Gastroesophageal sphincter (tissue), 3 donors: ENCODE data around the gene RIMBP3C.
"Not testable (repeated sequence)": the region's sequence is repeated elsewhere in the genome, so short reads cannot be mapped to it uniquely, and the experiment has no call there.

Source experiments
- POLR2A ChIP-seq, 2 donors: fragments of 450-650 bp; IDR thresholded peaks; one replicate each; pipeline ENCODE4 v1.6.1; 2017; ENCODE audit warnings: antibody characterized with exemption in 2 of 2, mild to moderate bottlenecking in 2 of 2, moderate library complexity in 1 of 2
- POLR2AphosphoS5 ChIP-seq: sonication (generic); formaldehyde crosslinking; IDR thresholded peaks from one replicate; pipeline ENCODE4 v1.6.1; 2017; ENCODE audit warnings: antibody characterized with exemption
- TF ChIP-seq, protein P1 (sequence below), 4 experiments: fragments of 200-600 bp in 2 of 4; fragments of 450-650 bp in 2 of 4; sonication (generic) in 1 of 4; IDR thresholded peaks; one replicate each; pipeline ENCODE4 v1.5.1; 2017 to 2019; ENCODE audit warnings: antibody characterized with exemption in 4 of 4, mild to moderate bottlenecking in 2 of 4, moderate library complexity in 2 of 4

DNA sequence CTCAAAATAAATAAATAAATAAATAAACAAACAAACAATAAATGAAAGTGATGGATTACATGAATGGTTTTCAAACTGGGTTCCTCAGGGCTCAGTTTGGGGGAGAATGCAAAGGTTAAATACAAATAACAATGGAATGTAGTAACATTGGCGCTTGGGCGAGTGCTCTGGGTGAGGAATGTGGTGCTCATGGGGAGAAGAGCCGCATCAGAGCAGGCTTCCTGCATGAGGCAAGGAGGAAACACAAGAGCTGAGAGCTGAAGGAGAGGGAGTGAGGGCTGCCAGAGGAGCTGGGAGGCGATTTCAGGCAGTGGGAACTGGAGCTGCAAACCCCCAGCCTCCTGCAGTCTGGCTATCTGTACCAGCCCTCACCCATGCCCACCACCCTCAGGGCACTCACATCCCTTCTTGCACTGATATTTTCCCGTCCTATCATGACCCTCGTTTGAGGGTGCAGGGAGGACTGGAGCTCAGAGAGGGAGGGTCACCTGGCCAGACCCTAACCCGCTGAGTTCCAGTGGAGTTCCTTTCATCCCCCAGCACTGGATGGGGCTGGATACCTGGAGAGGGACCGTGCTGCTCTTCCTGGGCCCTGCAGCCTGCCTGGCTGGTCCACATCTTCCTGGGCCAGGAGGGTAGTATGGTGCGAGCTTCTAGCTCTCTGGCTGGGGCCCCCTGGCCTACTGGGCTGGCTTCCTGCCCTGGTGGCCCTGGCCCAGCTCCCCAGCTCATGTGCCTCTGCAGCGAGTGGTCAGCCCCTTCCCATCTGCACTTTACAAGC lies 8.3 kb upstream of the RIMBP3C start:
- TF ChIP-seq POLR2A (IDR thresholded peaks at IDR 0.05); POLR2AphosphoS5: not testable (repeated sequence)
- TF ChIP-seq, protein P1, sequence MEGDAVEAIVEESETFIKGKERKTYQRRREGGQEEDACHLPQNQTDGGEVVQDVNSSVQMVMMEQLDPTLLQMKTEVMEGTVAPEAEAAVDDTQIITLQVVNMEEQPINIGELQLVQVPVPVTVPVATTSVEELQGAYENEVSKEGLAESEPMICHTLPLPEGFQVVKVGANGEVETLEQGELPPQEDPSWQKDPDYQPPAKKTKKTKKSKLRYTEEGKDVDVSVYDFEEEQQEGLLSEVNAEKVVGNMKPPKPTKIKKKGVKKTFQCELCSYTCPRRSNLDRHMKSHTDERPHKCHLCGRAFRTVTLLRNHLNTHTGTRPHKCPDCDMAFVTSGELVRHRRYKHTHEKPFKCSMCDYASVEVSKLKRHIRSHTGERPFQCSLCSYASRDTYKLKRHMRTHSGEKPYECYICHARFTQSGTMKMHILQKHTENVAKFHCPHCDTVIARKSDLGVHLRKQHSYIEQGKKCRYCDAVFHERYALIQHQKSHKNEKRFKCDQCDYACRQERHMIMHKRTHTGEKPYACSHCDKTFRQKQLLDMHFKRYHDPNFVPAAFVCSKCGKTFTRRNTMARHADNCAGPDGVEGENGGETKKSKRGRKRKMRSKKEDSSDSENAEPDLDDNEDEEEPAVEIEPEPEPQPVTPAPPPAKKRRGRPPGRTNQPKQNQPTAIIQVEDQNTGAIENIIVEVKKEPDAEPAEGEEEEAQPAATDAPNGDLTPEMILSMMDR (IDR thresholded peaks at IDR 0.05) = not testable (repeated sequence)
